HCT116 (cell line): ENCODE data around the gene LSM6.

Experiments used
- ATF3 ChIP-seq: IDR thresholded peaks from 2 replicates; pipeline ENCODE4 v1.6.1; 2012
- CBX3 ChIP-seq: IDR thresholded peaks from 2 replicates; pipeline ENCODE4 v1.6.1; 2012; ENCODE audit warnings: low read depth
- CEBPB ChIP-seq: IDR thresholded peaks from 2 replicates; pipeline ENCODE4 v1.6.1; 2012; ENCODE audit warnings: low read depth
- CTCF ChIP-seq, 3 experiments: fragments of 200-600 bp in 1 of 3; sonication (generic) in 1 of 3; IDR thresholded peaks in 2 of 3; conservative IDR thresholded peaks in 1 of 3; 2 replicates each; pipeline ENCODE4 v1.5.1; 2012 to 2017; ENCODE audit warnings: low read depth in 2 of 3, low read length in 2 of 3, antibody characterized with exemption in 1 of 3, borderline replicate concordance in 1 of 3, control low read depth in 1 of 3, mild to moderate bottlenecking in 1 of 3, mixed read lengths in 1 of 3, mixed run types in 1 of 3, moderate library complexity in 1 of 3; ENCODE audit not compliant: insufficient read depth in 1 of 3
- EGR1 ChIP-seq: IDR thresholded peaks from 2 replicates; pipeline ENCODE4 v1.6.1; 2012; ENCODE audit warnings: low read depth
- ELF1 ChIP-seq: IDR thresholded peaks from 2 replicates; pipeline ENCODE4 v1.6.1; 2012; ENCODE audit warnings: low read depth, borderline replicate concordance
- EZH2 ChIP-seq: fragments of 200-600 bp; sonication (generic); IDR thresholded peaks from 2 replicates; pipeline ENCODE4 v1.6.1; 2017; ENCODE audit warnings: antibody characterized with exemption, mixed run types
- POLR2A ChIP-seq: IDR thresholded peaks from 2 replicates; pipeline ENCODE4 v1.7.0; 2011; ENCODE audit warnings: borderline replicate concordance; ENCODE audit not compliant: insufficient read depth, insufficient read length; ENCODE audit errors: extremely low read depth
- POLR2AphosphoS5 ChIP-seq: IDR thresholded peaks from 2 replicates; pipeline ENCODE4 v1.6.1; 2011; ENCODE audit warnings: mild to moderate bottlenecking, low read depth, low read length, moderate library complexity
- RAD21 ChIP-seq: IDR thresholded peaks from 2 replicates; pipeline ENCODE4 v1.6.1; 2012; ENCODE audit warnings: low read depth, mild to moderate bottlenecking
- REST ChIP-seq: IDR thresholded peaks from 2 replicates; pipeline ENCODE4 v1.6.1; 2012; ENCODE audit warnings: low read depth
- SIN3A ChIP-seq: IDR thresholded peaks from 2 replicates; pipeline ENCODE4 v1.6.1; 2012; ENCODE audit warnings: low read depth
- YY1 ChIP-seq: IDR thresholded peaks from 2 replicates; pipeline ENCODE4 v1.6.1; 2011; ENCODE audit warnings: low read length, low read depth, moderate library complexity, mild to moderate bottlenecking; ENCODE audit not compliant: insufficient replicate concordance; ENCODE audit errors: extremely low read depth
- ZNF274 ChIP-seq: fragments of 200-500 bp; sonication (Bioruptor generic); IDR thresholded peaks from 2 replicates; pipeline ENCODE4 v1.6.1; 2014; ENCODE audit warnings: mild to moderate bottlenecking, low read depth, low read length, inconsistent platforms

DNA sequence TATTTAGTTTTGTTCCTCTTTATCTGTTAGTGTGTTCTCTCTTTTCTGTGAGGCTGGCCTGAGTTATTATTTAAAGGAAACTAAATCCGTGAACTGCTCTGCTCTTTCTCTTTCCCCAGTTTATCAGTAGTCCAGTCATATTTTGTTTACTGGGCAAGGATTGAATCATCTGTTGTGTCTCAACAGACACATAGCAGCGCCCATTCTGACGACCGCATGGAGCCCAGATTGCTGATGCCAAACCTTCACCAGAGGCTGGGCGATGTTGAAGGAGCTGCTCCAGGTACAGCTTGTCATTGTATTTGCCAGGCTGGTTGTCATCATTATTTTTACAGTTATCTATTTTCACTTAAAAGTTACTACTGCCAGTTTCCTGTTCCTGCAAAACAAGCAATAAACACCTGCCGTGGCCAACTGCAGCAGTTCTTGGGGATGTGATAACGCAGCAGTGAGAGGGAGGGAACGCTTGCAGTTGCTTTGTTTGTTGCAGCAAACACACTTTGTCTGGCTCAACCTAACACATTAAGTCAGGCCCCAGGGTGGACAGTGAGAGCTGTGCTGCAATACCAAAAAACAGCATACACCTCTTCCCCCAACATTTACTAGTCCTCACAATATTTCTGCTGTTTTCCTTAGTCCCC, 48.9 kb downstream of the LSM6 start:
- no peak for TF ChIP-seq CTCF (IDR thresholded peaks at IDR 0.05 in 2 of 3, conservative IDR thresholded peaks at IDR 0.05 in 1 of 3; ENCODE audit: borderline replicate concordance in 1 of 3, insufficient read depth in 1 of 3, low read depth in 2 of 3, low read length in 2 of 3)
- no peak for TF ChIP-seq POLR2AphosphoS5
- no peak for TF ChIP-seq ATF3
- TF ChIP-seq RAD21: no peak
- no peak for TF ChIP-seq POLR2A
- no peak for TF ChIP-seq CEBPB
- no peak for TF ChIP-seq EZH2
- no peak for TF ChIP-seq CBX3
- no peak for TF ChIP-seq REST
- no peak for TF ChIP-seq SIN3A
- no peak for TF ChIP-seq YY1
- TF ChIP-seq ELF1: no peak
- TF ChIP-seq ZNF274: no peak
- TF ChIP-seq EGR1: no peak
